K562 (cell line): ENCODE measurements around the gene MARCHF3. TPM values are rescaled to one million over a fixed set of nuclear protein-coding genes. Genes with fewer than 3 reads are reported as not detected.
A peak's percentile ranks its signal among the peaks of the same experiment; 100 is the strongest.

Experiments
- ATAC-seq: fragments of 200-7000 bp; cut with Tn5 transposase; 3 replicates; pipeline ENCODE4 v1.9.1; 2020; ENCODE audit warnings: moderate library complexity
- BruUV-seq: library from RNA; stranded (reverse); fragments of 400-500 nt; replicated peaks from 2 replicates; lab custom pipeline; 2021; lab: Mats Ljungman, UMichigan
- CTCF ChIA-PET: fragments of 300-600 bp; formaldehyde crosslinking; extraction: SDS; loops from one replicate; lab custom pipeline; 2021; ENCODE audit warnings: low intra/inter-chr PET ratio; lab: Yijun Ruan, JAX
- POLR2A ChIA-PET: fragments of 300-600, 350-650 bp; sonication (Branson Sonifier 250); formaldehyde crosslinking; extraction: SDS; loops from one replicate; lab custom pipeline; 2021; ENCODE audit warnings: antibody characterized with exemption, inconsistent platforms; lab: Yijun Ruan, JAX
- DNase-seq, 4 experiments: peaks; one replicate each; pipeline versions ENCODE4 v3.0.0 to v3.0.0-alpha.2; 2011 to 2018; ENCODE audit warnings: low spot score in 3 of 4, mixed read lengths in 3 of 4; ENCODE audit errors: extremely low read depth in 1 of 4
- FAIRE-seq: peaks from 2 replicates; lab custom pipeline; 2011; peaks lifted over from hg19 to GRCh38; lab: Jason Lieb, UNC
- H2AFZ ChIP-seq: 2 replicates; pipeline ENCODE4 v1.6.0; 2011; ENCODE audit warnings: low read depth, low read length, control low read depth, inconsistent platforms
- H3K27ac ChIP-seq: fragments of 200-600 bp; 3 replicates; pipeline ENCODE4 v1.8.0; 2011; ENCODE audit warnings: low read depth, mild to moderate bottlenecking, control low read depth, inconsistent platforms, low read length, moderate library complexity, mixed read lengths; ENCODE audit errors: extremely low read depth
- H3K27me3 ChIP-seq, 2 experiments: fragments of 300-600 bp in 1 of 2; 2 replicates in 1 of 2; 3 replicates in 1 of 2; pipeline versions ENCODE4 v1.6.0 to v1.8.0; 2011; ENCODE audit warnings: inconsistent platforms in 2 of 2, low read length in 2 of 2, mild to moderate bottlenecking in 1 of 2, mixed read lengths in 1 of 2, moderate library complexity in 1 of 2; ENCODE audit not compliant: control insufficient read depth in 2 of 2, insufficient read depth in 2 of 2
- H3K36me3 ChIP-seq: fragments of 300-600 bp; 3 replicates; pipeline ENCODE4 v1.8.0; 2011; ENCODE audit warnings: mild to moderate bottlenecking, low read length, inconsistent platforms; ENCODE audit not compliant: control insufficient read depth, insufficient read depth
- H3K4me1 ChIP-seq, 2 experiments: fragments of 200-600 bp in 1 of 2; replicated peaks in 1 of 2; 2 replicates in 1 of 2; 3 replicates in 1 of 2; pipeline versions ENCODE4 v1.5.1 to v1.8.0; 2011; ENCODE audit warnings: inconsistent platforms in 2 of 2, low read length in 2 of 2, mild to moderate bottlenecking in 1 of 2, mixed read lengths in 1 of 2, moderate library complexity in 1 of 2; ENCODE audit not compliant: control insufficient read depth in 2 of 2, insufficient read depth in 2 of 2
- H3K4me2 ChIP-seq: 2 replicates; pipeline ENCODE4 v1.6.1; 2011; ENCODE audit warnings: low read length, control low read depth, inconsistent platforms, mixed read lengths; ENCODE audit not compliant: insufficient read depth
- H3K4me3 ChIP-seq: fragments of 200-600 bp; sonication (generic), shearing (Covaris generic); 2 replicates; pipeline ENCODE4 v1.5.1; 2016; ENCODE audit warnings: control low read depth, inconsistent platforms
- H3K79me2 ChIP-seq: fragments of 200-600 bp; 3 replicates; pipeline ENCODE4 v1.8.0; 2011; ENCODE audit warnings: low read length, inconsistent platforms; ENCODE audit not compliant: control insufficient read depth, insufficient read depth
- H3K9ac ChIP-seq, 2 experiments: 2 replicates each; pipeline versions ENCODE4 v1.6.0 to v1.6.1; 2011; ENCODE audit warnings: low read depth in 2 of 2, low read length in 2 of 2, control low read depth in 1 of 2, inconsistent platforms in 1 of 2, mild to moderate bottlenecking in 1 of 2, mixed read lengths in 1 of 2; ENCODE audit not compliant: insufficient read depth in 1 of 2
- H3K9me1 ChIP-seq: one replicate; pipeline ENCODE4 v1.6.0; 2011; ENCODE audit warnings: inconsistent platforms, mild to moderate bottlenecking, low read length, moderate library complexity; ENCODE audit not compliant: control insufficient read depth, insufficient read depth
- H3K9me3 ChIP-seq: replicated peaks from 2 replicates; pipeline ENCODE4 v1.5.1; 2011; ENCODE audit warnings: low read depth, low read length, inconsistent platforms; ENCODE audit not compliant: control insufficient read depth, insufficient read depth
- H4K20me1 ChIP-seq: replicated peaks from 2 replicates; pipeline ENCODE4 v1.6.1; 2011; ENCODE audit warnings: low read length, inconsistent platforms, mixed read lengths; ENCODE audit not compliant: control insufficient read depth, insufficient read depth
- KDM2B ChIP-seq: fragments of 250-450 bp; sonication (Bioruptor Pico); IDR thresholded peaks from 2 replicates; pipeline ENCODE4 v1.8.0; 2021; ENCODE audit warnings: mild to moderate bottlenecking, moderate library complexity
- WGBS: fragments of 100-300 bp; shearing (Covaris generic); methylation state at CpG from one replicate; pipeline ENCODE4 v1.1.6; 2016; ENCODE audit warnings: low coverage, mixed read lengths; ENCODE audit not compliant: insufficient coverage; ENCODE audit errors: missing lambda C conversion rate; 5-methylcytosine and 5-hydroxymethylcytosine counted together
- in situ Hi-C: fragments of 300-500 bp; cut with MboI; formaldehyde crosslinking; loops from 4 replicates; pipeline ENCODE4 v1.15.0; 2018; ENCODE audit warnings: inconsistent platforms, mixed read lengths
- intact Hi-C: fragments of 100-400 bp; cut with micrococcal nuclease; formaldehyde crosslinking; loops from 2 replicates; pipeline ENCODE4 v1.14.2; 2022
- polyA plus RNA-seq, 8 experiments: library from polyadenylated mRNA; depleted of rRNA in 4 of 8; stranded (reverse) in 5 of 8; unstranded in 3 of 8; fragments of >200 nt; fragmentation: Nextera tagmentation in 2 of 8; fragmentation: Illumina TruSeq in 1 of 8; extraction: Ambion mirVana in 2 of 8; extraction: Trizol in 1 of 8; gene quantifications; 2 replicates each; pipeline versions ENCODE4 v1.2.1 to v1.2.3, GENCODE V29; 2011 to 2014; ENCODE audit warnings: inconsistent platforms in 1 of 8, missing spikeins in 1 of 8
- total RNA-seq, 7 experiments: library from RNA; depleted of rRNA in 6 of 7; stranded (reverse); fragments of >200 nt in 6 of 7; fragmentation: Illumina TruSeq in 2 of 7; extraction: Trizol in 2 of 7; gene quantifications; 2 replicates each; pipeline versions ENCODE4 v1.2.1 to v1.2.3, GENCODE V29; 2011 to 2021; ENCODE audit warnings: low replicate concordance in 1 of 7
- TF ChIP-seq, protein P1 (sequence below), 2 experiments: fragments of 450-650 bp; formaldehyde crosslinking in 1 of 2; IDR thresholded peaks; 2 replicates each; pipeline versions ENCODE4 v1.4.0 to v1.6.1; 2014 to 2020; ENCODE audit warnings: mild to moderate bottlenecking in 2 of 2, borderline replicate concordance in 1 of 2, low read depth in 1 of 2

The MARCHF3 gene
- total and polyA plus RNA-seq, 9 of the 15 experiments (the other 6 are each of a cell fraction or from before 2014, with no cell fraction given): 5.6 to 37.4 (median 16.5) TPM

DNA sequence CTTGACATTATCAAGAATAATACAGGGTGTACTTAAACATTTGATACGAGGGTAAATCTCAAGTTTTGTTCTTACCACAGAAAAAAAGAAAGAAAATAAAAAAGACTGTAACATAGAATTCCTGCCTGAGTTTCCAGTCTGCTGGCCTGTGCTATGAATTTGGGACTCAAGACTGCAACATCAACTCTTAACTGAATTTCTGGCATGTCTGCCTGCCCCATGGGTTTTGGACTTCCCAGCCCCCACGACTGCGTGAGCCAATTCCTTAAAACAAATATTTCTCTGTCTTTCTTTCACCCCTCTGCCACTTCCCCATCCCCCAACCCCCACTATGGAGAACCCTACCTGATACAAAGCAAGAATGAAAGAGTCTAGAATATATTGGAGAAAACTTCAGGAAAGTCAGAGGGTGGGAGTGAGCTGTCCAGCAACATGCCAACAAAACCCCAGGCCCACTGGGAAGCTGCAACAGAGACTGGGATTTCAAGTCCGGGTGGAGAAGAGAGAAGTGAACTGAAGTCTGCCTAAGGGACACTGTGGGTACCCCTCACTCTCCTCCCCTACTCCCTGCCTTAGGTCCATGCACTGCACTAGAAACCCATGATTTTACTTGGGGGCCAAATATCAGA lies 43.0 kb downstream of the MARCHF3 start:
- intact Hi-C loops: no loop called here
- Histone ChIP-seq H3K9ac (peak overlapping the region in 1 of 2 experiments; percentile 14; a peak in 1 of 4 replicates), H2AFZ (no peak overlapping the region), H3K4me2 (no peak overlapping the region), H3K36me3 (no peaks in the 10 kb centered on the region), H3K4me1 (peaks cover 12 to 35% of the 10 kb centered on the region in 2 experiments), H3K9me1 (no peaks in the 10 kb centered on the region), H3K27me3 (no peaks in the 10 kb centered on the region), H4K20me1 (0 out of 2 replicates have a peak, but pooled peaks cover 7% of the 10 kb centered on the region), H3K79me2 (peaks cover 77% of the 10 kb centered on the region), H3K9me3 (no peaks in the 10 kb centered on the region), H3K4me3 (no peak overlapping the region), H3K27ac (no peak overlapping the region)
- ChIA-PET POLR2A (interaction anchor here (1.2 kb wide), 1 partner anchor 11 kb away, joined by 3 read pairs; no protein-coding TSS in a partner anchor), CTCF (no interaction called here)
- in situ Hi-C loops: no loop called here
- BruUV-seq: no TSS peak
- no peak for ATAC-seq
- no peak for TF ChIP-seq KDM2B (CRISPR knock-in tag)
- TF ChIP-seq, protein P1, sequence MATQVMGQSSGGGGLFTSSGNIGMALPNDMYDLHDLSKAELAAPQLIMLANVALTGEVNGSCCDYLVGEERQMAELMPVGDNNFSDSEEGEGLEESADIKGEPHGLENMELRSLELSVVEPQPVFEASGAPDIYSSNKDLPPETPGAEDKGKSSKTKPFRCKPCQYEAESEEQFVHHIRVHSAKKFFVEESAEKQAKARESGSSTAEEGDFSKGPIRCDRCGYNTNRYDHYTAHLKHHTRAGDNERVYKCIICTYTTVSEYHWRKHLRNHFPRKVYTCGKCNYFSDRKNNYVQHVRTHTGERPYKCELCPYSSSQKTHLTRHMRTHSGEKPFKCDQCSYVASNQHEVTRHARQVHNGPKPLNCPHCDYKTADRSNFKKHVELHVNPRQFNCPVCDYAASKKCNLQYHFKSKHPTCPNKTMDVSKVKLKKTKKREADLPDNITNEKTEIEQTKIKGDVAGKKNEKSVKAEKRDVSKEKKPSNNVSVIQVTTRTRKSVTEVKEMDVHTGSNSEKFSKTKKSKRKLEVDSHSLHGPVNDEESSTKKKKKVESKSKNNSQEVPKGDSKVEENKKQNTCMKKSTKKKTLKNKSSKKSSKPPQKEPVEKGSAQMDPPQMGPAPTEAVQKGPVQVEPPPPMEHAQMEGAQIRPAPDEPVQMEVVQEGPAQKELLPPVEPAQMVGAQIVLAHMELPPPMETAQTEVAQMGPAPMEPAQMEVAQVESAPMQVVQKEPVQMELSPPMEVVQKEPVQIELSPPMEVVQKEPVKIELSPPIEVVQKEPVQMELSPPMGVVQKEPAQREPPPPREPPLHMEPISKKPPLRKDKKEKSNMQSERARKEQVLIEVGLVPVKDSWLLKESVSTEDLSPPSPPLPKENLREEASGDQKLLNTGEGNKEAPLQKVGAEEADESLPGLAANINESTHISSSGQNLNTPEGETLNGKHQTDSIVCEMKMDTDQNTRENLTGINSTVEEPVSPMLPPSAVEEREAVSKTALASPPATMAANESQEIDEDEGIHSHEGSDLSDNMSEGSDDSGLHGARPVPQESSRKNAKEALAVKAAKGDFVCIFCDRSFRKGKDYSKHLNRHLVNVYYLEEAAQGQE (IDR thresholded peaks at IDR 0.05; ENCODE audit: borderline replicate concordance): peak; percentile 34; the same call in 1 of the 2 replicates
- TF ChIP-seq, protein P1 (CRISPR knock-in tag; IDR thresholded peaks at IDR 0.05; ENCODE audit: low read depth): no peak
- no peak for FAIRE-seq
- WGBS: 64% methylated on average over 3 of the region's 4 CpGs
- DNase-seq: no peak
